HG02678 (cell line): ENCODE results near the gene ITCH.
A peak's percentile ranks its signal among the peaks of the same experiment; 100 is the strongest.
"Not testable (repeated sequence)": the region's sequence is repeated elsewhere in the genome, so short reads cannot be mapped to it uniquely, and the experiment has no call there.

Experiments used
- ATAC-seq: cut with Tn5 transposase; IDR thresholded peaks from one replicate; pipeline ENCODE4 v1.9.1; 2021; ENCODE audit warnings: mild to moderate bottlenecking, moderate library complexity; ENCODE audit not compliant: unreplicated experiment

The ITCH gene

DNA sequence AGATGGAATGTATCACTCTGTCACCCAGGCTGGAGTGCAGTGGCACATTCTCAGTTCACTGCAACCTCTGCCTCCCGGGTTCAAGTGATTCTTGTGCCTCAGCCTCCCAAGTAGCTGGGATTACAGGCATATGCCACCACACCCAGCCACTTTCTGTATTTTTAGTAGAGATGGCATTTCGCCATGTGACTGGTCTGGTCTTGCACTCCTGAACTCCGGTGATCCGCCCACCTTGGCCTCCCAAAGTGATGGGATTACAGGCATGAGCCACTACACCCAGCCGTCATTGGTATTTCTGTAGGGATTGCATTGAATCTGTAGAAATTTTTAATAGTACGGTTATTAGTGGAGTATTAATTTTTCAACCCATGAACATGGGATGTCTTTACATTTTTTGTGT, 134.5 kb downstream of the ITCH start:
- ATAC-seq, result not testable (repeated sequence)

DNA sequence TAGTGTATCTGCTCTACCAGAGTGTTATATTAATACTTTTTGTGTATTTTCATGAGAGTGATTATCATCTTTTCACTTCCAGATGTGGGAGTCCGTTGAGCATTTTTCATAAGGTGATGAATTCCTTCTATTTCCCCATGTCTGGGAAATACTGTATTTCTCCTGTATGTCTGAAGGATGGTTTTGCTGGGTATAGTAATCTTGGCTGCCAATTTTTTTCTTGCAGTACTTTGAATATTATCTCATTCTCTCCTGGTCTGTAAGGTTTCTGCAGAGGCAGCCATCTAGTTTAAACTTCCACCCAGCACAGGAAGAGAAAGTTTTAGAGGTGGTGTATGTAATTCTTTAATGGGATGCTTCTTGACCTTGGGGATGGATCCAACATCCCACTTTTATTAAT, 137.8 kb downstream of the ITCH start:
- ATAC-seq, result no peak

GRCh38 chr20:34506480-34506879, 143.4 kb downstream of the ITCH start:
- no peak for ATAC-seq

- no peak for ATAC-seq
These were observed 144.8 kb downstream of the ITCH start for GRCh38 chr20:34507702-34508413.

GRCh38 chr20:34510575-34510974, 147.5 kb downstream of the ITCH start:
- ATAC-seq, result no peak

GRCh38 chr20:34511891-34512265, 148.8 kb downstream of the ITCH start:
- ATAC-seq, result no peak

- no peak for ATAC-seq
These were observed 149.3 kb downstream of the ITCH start for GRCh38 chr20:34512266-34512954.

DNA sequence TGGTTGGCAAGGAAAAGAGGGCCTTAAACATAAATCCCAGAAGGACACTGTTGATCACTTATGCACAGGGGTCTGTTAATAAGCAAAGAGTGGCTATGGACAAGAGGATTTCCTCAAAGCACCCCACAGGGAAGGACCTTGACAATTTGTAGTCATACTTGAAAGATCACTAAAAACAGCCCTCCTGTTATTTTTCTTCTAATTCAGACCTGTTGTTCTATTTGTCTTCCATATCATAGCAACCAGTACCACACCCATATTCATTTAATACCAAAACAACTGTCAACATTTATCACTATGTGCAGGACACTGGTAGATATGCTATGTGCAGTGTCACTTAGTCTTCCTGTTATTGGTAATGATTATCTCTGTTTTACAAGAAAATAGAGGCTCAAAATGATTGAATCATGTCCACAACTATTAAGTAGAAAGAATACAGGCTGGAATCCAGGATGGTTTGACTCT, 149.9 kb downstream of the ITCH start:
- ATAC-seq, result no peak

DNA sequence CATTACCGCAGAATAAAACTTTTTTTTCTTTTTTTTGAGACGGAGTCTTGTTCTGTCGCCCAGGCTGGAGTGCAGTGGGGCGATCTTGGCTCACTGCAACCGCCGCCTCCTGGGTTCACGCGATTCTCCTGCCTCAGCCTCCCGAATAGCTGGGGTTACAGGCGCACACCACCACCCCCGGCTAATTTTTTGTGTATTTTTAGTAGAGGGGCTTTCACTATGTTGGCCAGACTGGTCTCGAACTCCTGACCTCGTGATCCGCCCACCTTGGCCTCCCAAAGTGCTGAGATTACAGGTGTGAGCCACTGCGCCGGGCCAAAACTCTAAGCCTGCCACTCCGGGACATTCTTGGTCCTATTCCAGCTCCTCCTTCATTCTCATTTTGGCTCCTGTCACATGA, 151.0 kb downstream of the ITCH start:
- ATAC-seq, result not testable (repeated sequence)

- no peak for ATAC-seq
These were observed 151.9 kb downstream of the ITCH start for GRCh38 chr20:34514897-34515483.

DNA sequence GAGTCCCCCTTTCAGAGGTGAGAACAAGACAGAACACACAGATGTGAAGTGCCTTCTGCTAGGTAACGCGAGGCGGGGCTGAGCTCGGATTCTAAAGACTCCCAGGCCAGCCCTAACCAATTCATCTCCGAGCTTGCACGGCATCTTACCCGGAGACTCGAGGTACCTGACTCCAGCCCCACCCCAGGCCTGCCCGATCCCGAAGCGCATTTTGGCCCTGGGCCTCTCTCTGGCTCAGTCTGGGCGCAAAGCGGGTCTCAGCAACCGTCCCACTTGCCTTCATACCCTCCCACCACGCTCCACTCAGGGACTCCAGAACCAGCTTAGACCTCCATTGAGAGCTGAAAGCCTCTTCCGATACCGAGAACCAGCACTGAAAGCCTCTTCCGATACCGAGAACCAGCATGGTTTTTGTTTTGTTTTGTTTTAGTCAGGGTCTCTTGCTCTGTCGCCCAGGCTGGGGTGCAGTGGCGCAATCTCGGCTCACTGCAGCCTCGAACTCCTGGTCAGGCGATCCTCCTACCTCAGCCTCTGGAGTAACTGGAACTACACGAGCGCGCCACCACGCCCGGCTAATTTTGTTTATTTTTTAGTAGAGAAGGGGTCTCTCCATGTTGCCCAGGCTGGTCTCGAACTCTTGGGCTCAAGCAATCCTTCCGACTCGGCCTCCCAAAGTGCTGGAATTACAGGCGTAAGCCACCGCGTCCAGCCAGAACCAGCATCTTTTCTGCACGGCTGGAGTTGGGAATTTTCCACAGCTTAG, 152.6 kb downstream of the ITCH start:
- peak; percentile 46 for ATAC-seq

DNA sequence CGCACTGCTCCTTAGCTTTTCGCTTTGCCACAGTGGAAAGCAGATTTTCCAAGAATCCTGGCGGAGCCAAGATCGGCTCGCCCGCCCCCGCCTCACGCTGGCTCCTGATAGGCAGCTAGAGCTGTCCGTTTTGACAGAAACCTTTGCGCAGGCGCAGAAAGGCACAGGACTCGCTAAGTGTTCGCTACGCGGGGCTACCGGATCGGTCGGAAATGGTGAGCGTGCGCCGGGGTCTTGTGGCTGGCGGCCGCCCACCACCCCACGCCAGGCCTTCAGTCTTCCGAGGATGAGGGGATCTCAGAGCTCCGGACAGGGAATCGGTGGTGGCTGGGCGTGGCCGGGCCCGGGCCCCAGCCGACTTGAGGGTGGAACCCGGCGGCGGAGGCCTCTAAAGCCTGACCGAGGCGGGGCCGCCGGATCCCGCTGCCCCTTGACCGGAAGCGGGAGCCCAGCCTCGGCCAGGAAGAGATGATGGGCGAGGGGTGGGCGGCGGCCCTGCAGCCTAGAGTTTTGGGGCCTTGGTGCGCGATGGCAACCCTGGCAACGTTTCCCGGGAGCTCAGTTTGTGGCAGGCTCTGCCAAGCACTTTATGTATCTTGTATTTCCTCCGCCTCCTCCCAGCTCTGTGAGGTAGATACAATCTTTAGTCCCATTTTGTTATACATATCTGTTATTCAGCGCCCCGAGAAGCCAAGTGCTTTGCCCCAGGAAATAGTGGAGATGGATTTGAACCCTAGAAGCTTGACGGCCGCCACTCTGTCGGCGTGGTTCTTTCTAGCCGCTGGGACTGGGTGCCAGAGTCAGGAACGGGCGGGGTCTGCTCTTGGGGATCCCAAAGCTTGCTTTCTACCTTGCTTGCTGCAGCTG, 153.4 kb downstream of the ITCH start, which contains the start of gene DYNLRB1:
DYNLRB1 (plus strand) TSS at position 176 of the 867 bp plus-strand sequence; CDS start at position 213, 37 bp downstream.
- peak; percentile 70 for ATAC-seq

- ATAC-seq, result no peak
These were observed 154.0 kb downstream of the ITCH start for GRCh38 chr20:34517114-34517505.

DNA sequence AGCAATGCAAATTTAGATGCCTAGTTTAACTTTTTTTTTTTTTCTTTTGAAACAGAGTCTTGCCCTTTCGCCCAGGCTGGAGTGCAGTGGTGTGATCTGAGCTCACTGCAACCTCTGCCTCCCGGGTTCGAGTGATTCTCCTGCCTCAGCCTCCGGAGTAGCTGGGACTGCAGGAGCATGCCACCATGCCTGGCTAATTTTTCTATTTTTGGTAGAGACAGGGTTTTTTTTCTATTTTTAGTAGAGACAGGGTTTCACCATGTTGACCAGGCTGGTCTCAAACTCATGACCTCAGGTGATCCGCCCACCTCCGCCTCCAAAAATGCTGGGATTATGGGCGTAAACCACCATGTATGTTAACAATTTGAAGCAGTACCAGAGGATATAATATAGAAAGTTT, 155.8 kb downstream of the ITCH start:
- ATAC-seq, result not testable (repeated sequence)

- not testable (repeated sequence) for ATAC-seq
These were observed 156.8 kb downstream of the ITCH start for GRCh38 chr20:34519841-34520240.

- ATAC-seq, result no peak
These were observed 160.1 kb downstream of the ITCH start for GRCh38 chr20:34522969-34523871.

GRCh38 chr20:34524426-34524825, 161.4 kb downstream of the ITCH start:
- no peak for ATAC-seq

DNA sequence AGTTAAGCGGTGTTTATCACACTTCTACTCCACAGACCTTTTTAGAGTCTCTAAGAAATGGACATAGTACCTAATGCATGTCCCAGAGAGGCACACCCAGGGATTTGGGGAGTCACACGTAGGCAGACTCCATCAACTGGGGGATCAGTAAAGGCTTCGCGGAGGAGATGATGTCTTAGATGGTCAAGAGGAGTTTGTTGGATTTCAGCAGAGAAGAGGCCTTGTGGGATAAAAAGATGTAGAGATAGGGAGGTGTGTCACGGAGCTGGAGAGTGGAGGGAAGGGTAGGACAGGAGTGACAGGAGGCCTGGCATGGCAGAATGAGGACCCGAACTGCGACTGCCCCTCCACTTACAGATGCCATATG, 162.3 kb downstream of the ITCH start:
- no peak for ATAC-seq

GRCh38 chr20:34525709-34526416, 162.8 kb downstream of the ITCH start:
- ATAC-seq, result no peak
